ENCODE results near the gene SBNO2.
A peak's percentile ranks its signal among the peaks of the same experiment; 100 is the strongest.

DNA sequence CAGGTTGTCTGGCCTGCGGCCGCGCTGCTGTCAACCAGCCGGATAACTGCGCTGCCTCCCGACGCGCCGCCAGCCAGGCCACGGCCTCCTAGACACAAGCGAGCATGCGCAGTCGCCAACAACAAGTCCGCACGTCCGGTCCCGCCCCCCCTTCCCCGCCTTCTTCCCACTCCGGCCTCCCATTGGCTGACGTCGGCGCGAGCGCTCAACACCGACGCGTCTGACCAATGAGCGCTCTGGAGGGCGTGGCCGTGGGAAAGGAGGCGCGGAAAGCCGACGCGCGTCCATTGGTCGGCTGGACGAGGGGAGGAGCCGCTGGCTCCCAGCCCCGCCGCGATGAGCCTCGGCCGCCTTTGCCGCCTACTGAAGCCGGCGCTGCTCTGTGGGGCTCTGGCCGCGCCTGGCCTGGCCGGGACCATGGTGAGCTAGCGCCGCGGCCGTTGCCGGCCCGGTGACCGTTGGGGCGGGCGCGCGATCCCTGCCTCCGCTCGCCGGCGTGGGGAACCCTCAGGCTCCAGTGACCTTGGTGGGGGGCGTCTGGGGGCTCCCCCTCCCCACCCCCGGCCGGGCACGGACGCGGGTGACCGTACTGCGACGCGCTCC is 70.3 kb downstream of the SBNO2 start, which contains the start of gene GPX4:
- TF ChIP-seq, protein P1, sequence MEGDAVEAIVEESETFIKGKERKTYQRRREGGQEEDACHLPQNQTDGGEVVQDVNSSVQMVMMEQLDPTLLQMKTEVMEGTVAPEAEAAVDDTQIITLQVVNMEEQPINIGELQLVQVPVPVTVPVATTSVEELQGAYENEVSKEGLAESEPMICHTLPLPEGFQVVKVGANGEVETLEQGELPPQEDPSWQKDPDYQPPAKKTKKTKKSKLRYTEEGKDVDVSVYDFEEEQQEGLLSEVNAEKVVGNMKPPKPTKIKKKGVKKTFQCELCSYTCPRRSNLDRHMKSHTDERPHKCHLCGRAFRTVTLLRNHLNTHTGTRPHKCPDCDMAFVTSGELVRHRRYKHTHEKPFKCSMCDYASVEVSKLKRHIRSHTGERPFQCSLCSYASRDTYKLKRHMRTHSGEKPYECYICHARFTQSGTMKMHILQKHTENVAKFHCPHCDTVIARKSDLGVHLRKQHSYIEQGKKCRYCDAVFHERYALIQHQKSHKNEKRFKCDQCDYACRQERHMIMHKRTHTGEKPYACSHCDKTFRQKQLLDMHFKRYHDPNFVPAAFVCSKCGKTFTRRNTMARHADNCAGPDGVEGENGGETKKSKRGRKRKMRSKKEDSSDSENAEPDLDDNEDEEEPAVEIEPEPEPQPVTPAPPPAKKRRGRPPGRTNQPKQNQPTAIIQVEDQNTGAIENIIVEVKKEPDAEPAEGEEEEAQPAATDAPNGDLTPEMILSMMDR (IDR thresholded peaks at IDR 0.05) = peak in 1 of 6 experiments; percentile 16
- TF ChIP-seq POLR2A (IDR thresholded peaks at IDR 0.05) = peak; percentile 98 to 99

Data from Peyer's patch (tissue), 4 donors.